ENCODE results near the gene EPHA6.

EPHA6 gene

DNA sequence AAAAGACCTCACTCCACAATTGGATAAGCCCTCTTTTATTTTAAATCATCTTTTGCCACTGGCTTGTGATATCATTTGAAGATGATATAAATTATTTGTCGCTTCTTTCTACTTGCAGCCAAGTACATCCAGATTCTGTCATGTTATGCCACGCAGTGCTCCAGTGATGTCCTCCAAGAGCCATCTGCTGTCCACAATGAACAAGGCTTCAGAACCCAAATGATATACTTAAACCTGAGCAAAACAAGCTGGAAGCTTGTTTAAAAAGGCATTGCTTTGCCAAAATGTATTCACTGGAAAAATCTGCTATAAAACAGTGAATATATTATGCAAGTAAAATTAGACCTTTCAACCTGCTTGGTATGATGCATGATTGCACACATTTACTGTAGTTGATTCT is 891.4 kb downstream of the EPHA6 start:
- DNase-seq (ENCODE audit: low read depth): no peak

DNA sequence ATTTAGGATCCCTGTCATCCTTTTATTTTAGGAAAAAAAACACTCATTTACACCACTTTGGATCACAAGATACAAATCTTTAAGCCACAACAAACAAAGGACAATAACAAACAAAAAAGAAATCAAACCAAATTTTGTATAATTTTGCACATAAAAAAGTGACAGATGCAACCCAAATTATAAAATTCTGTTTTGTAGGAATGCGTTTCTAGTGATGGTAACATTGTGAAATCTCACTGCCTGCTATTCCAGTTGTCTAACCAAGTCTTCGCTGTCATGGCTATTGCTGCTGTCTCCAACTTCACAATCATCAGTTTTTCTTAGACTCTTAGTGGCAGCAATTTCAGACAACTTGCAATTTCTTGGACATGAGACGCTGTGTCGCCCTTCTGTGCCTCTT is 891.8 kb downstream of the EPHA6 start:
- no peak for DNase-seq (ENCODE audit: low read depth)

DNA sequence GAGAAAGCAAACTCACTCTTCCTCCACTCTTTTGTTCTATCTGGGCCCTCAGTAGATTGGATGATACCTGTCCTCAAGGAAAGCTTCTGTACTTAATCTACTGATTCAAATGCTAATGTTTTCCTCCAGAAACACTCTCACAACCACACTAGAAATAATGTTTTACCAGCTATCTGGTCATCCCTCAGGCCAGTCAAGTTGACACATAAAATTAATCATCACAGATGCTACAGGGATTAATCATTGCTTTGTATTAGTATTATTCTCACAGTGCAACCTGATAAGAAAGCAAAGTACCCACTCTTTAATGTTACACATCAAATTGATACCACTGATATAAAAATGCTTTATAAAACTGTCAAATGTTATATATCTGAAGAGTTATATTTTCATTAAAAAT is 897.3 kb downstream of the EPHA6 start:
- no peak for DNase-seq (ENCODE audit: low read depth)

DNA sequence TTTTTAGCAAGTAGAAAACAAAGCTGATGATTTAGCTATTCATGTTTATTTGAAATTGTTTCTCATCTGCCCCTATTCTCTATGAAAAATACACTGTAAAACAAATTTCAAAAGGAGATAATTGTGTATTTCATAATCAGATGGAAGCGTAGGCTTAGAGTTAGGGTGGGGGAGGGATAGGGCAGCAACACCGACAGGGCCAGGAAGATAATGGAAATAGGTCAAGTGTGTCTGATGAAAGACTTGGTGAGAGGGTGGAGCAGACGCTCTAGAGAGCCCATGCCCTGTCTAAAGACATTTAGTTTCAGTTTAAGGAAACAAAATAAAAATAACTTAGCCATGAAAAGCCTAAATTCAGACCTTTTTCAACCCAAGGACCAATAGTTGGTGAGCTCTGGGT is 898.5 kb downstream of the EPHA6 start:
- no peak for DNase-seq (ENCODE audit: low read depth)

DNA sequence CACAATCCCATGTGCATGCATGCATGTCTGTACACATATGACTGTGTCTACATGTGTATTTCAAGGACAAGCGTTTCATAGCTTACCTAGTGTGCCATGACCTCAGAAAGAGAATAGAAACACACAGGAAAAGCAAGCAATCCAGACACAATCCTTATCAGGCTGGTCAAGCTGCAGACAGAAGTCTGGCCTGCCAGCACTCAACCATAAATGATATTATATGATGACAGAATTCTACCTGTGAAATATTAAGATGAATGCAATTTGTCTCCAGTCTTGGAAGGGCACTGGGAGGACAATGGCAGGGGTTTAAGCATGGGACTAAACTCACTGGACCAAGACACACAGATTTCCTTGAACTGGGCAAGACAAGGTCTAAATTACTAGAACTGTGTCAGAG is 899.2 kb downstream of the EPHA6 start:
- DNase-seq (ENCODE audit: low read depth): no peak

DNA sequence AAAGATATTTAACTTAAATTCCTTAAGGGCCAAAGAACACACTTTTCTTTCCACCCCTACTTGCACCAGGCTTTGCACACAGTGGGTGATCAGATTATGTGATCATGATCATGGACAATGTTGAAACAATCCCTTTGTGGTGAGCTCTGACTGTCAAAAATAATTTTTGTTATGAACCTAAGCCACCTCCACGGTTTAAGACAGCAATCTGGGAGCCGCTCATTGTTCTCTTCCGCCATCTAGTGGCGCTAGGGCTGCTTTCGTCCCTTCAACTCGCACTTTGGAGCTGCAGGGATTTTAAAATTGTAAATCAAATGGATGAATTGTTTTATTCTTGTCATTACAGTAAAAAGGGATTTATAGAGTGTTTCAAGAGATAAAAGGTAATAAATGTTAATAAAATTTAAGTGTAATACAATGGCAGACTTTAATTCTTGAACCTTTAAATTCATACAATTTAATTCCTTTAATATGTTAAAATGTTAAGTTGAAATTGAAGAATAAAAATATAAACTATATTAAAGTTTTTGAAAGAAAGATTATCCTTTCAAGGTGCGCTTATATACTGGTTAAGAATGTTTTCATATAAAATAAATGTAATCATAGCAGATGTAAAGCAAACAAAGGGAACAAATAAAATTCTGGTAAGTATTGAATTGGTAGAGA is 904.9 kb downstream of the EPHA6 start:
- DNase-seq (ENCODE audit: low read depth): peak; percentile 58

DNA sequence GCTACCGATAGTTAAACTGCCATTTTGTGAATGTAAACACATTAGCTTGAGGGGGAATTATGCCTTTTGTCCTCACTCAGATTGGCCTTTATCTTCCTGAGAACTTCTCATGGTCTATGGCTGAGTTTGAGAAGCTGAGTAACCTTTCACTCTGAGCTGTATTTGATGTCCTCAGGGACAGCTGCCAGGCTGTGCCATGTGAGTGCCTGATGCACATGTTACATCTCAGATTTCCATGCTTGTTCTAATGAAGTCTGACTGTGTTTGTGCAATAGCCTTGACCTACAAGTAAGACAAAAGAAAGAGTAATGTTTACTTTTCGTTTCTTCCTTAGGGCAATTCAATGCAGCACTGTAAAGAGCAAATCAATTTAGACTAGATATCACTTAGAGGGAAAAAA is 906.0 kb downstream of the EPHA6 start:
- no peak for DNase-seq (ENCODE audit: low read depth)

DNA sequence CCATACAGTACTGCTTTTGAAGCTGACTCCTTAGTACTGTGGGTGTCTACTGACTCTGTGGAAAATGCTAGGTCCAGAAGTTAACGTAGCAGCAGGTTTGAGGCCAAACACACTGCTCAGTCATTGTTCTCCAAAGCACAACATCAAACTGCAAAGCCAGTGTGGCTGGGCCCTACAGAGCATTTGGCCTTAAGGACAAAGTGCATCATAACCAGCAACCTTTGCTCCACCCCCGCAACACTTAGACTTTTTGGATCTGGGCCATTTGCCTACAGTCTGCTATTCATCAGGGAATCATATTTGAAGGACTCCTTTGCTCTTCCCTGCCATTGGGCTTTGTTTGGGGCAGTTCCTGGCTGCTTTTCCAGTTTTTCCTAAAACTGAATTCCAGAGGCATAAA is 907.1 kb downstream of the EPHA6 start:
- DNase-seq (ENCODE audit: low read depth): no peak

DNA sequence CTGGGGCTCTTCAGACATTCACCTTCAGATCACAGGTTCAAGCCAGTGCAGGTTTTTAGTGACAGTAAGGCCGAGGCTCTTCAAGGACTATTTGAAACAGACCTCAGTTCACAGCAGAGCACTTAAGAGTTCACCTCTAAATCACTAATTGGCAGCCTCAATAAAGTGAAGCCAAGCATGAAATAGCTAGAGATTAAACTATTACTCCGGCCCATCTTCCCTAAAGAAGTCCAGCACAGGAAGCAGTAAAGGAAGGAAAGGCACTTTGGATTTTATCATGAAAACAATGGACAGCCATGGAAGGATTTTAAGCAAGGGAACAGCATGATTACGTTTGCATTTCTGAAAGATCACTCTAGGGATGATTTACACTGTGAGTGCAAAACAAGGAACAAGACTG is 922.5 kb downstream of the EPHA6 start:
- no peak for DNase-seq (ENCODE audit: low read depth)

DNA sequence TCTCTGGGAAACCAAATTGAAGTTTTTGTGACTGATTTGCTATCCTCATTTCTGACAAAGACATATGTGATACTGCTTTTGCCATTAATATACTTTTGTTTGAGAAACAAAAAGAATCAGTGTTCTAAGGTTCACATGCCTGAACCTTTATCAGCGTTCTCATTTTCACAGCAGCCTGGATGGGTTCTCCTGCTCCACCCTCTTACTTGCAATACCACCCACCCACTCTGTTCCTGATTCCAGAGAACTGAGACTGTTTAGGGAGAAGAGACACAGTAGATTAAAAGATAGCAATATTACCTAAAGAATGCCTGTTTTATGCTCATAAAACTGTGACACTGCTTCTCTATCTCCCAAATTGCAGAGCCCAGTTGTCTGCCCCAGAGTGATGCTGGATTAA is 924.4 kb downstream of the EPHA6 start:
- no peak for DNase-seq (ENCODE audit: low read depth)

DNA sequence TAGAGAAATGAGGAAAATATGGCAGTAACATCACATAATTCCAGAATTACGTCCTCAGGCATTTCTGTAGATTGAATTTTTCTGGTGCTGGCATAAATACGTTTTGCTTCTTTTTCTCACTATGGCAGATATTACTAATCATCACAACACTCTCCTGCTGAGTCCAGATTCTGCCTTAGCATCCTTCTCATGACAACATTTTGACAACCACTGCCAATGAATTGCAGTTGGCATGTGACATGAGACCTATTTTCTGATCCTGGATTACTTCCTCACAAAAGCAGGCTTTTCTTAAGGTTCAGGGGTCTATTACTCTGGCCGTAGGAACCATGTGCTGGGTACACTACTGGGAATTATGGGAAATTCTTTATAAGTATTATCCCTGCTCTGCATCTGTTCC is 927.6 kb downstream of the EPHA6 start:
- DNase-seq (ENCODE audit: low read depth): no peak

DNA sequence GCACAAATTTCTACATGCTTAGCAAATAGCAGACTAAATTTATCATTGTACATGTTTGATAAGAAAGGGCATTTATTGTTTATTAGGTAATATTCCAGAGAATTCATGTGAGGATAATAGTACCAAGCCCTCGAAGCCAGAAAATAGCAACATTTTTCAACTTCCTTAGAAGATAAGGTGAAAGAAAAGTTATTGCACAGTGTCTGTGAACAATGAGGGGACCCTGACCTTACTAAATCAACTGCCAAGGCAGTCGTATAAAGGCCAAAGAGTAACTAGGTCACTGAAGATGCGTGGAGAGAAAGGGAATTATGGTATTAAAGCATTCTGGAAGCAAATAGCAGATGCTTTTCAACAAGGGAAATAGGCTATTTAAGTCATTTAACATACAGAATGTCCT is 929.9 kb downstream of the EPHA6 start:
- DNase-seq (ENCODE audit: low read depth): no peak

DNA sequence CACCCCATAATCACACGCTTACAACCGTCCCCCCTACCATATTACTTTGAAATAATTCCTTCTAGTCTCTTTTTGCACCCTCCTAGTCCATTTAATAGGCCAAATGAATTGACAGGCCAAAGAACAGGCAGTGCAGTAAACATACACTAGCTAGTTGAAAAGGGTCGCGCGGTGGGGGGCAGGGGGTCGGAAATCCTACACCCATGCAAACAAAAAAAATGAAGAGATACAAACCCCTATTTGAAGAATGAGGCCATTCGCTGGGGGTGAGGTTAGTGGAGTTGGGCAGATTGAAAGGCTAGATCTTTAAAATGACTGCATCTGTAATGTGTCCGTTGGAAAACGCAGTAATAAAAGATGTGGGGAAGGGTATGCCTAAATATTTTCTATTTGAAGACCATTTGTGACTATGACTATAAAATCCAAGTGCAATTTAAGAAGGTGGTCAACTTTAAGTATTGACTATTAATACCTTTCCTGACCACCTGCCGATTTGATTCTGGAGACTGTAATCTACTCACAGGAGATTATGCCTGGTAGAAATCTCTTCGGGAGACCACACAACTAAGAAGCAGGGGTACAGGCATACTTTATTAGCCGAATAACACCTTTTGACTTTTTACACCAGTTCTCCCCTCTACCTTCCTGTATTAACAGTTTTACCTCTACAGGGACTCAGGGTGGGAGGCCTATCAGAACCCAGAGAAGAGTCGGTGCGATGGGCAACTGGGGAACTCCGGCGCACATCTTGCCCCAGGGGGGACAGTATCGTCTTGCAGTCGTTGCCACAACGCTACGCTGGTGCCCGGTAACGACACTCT is 949.4 kb downstream of the EPHA6 start:
- no peak for DNase-seq (ENCODE audit: low read depth)

DNA sequence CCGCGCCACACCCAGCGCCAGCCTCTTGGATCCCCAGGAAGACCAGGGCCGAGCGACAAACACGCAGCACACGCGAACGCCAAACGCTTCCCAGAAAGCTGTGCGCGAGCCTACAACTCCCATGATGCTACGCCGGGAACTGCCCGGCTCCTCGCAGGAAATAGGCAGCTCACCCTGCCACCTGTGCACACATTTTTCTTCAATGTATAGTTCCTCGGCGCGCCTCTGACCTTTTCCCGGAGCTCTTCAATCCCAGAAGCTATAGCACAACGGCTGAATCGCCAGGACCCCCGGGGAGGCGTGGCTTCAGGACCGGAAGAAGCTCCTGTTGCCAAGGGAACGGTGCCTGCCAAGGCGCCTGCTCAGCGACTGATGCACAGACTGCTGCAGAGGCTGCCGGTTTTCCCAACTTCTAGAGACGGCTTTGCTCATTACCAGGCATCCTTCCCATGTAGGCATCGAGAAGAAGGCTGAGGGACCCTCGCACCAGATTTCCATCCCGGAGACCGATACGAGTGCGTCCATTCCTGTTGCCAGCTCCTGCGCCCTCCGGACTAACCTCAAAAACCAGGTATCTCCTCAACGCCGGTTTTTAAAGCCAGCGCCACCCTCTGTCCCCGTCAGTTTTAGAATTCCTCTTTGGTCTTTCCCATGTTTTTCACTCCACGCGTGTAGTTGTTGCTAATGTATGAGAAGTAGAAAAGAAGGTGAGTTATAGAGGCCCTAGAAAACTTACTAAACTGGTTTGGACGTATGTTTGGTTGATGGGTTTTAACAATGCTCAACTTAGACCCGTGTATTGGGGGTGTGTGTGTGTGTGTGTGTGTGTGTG is 950.2 kb downstream of the EPHA6 start, which contains the start of gene ARL6:
ARL6 (plus strand) TSS at position 352 of the 832 bp plus-strand sequence. CDS start 3,350 bp downstream, outside the sequence.
- DNase-seq (ENCODE audit: low read depth): peak; percentile 72

DNA sequence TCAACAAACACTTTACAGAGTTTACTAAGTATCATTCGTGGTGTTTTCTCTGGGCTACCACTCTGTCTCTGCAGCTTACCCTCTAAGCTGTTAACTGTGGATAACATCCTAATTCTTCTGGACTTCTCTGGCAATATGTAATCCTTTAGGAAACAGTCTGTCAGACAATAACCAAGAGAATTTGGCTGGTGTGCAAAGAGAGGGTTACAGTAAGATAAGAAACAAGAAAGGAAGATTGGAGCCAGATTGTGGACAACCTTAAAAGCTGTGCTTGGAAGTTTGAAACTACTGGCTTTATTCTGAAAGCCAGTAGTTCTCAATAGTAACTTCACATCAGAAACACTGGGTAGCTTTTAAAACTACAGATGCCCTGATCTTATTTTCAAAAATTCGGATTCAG is 950.9 kb downstream of the EPHA6 start:
- no peak for DNase-seq (ENCODE audit: low read depth)

DNA sequence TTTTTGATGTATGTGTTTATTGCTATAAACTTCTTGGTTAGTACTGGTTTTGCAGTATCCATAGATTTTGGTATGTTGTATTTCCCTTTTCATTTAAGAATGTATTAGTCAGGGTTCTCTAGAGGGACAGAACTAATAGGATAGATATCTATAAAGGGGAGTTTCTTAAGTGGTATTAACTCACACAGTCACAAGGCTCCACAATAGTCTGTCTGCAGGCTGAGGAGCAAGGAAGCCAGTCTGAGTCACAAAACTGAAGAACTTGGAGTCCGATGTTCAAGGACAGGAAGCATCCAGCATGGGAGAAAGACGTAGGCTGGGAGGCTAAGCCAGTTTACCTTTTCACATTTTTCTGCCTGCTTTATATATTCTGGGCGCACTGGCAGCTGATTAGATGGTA is 958.5 kb downstream of the EPHA6 start:
- DNase-seq (ENCODE audit: low read depth): no peak

DNA sequence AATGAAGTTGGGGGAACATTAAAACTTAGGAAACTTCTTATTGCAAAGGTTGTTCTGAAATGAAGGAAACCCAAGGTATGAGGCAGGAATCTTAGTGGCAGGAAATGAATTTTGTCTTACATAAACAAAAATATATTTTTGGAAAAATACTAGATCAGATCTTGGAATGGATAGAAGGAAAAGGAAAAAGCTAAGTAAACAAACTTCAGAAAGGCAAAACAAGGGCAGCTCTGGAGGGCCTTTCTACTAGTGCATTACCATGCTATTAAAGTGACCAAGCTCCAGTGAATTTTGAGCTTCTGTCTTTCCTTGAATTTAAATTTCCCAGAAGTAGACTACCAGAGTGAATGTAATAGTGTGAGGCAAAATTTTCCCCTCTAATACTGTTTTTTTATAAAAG is 963.8 kb downstream of the EPHA6 start:
- DNase-seq (ENCODE audit: low read depth): no peak

DNA sequence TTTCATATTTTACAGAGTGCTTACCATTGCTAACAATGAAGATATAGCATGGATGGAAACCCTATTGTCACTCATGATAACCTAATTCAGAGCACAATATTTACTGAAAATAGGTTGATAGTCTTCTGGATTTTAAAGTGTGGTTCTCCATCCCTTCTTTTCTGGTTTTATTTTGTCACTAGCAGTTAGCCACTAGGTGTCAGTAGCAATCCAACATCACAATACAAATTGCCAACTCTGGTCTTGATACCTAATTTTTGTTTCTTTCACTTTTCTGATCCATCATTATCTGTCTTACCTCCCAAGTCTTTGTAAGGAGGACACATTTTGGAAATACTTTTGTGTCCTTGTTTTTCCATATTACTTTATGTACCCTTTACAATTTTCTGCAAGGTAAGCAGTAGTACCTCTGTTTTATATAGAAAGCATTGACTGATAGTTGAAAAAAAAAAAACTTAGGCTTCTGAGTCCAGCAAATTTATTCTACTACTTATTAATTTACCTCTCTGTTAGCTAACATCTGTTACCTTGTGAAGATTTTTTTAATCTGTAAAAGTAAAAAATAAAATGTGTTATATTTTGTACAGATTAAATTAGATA is 979.1 kb downstream of the EPHA6 start:
- DNase-seq (ENCODE audit: low read depth): peak; percentile 39

DNA sequence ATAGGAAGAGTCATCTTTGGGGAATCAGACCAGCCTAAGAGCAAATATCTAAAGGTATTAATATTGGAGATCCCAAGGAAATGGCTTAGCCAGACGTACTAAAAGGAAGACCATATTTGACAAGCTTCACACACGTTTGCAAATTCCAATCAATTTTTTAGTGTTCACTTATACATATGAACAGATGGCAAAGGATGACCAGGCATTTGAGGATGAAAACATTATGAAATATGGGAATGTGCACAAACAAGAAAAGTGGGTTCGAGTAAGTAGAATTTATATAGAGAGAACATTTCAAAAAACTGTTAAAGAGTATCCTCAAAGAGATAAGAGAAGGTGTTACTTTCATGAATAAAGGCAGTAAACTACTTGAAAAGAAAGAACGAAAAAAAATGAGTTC is 981.6 kb downstream of the EPHA6 start:
- no peak for DNase-seq (ENCODE audit: low read depth)

All from HS-27A (cell line).